GM19455 (cell line): ENCODE results near the gene KCNJ8.

Experiments
- ATAC-seq: cut with Tn5 transposase; IDR thresholded peaks from one replicate; pipeline ENCODE4 v1.9.1; 2021; ENCODE audit not compliant: unreplicated experiment

The KCNJ8 gene

GRCh38 chr12:21718403-21718802 is 56.1 kb downstream of the KCNJ8 start:
- ATAC-seq = no peak

GRCh38 chr12:21717767-21718166 is 56.7 kb downstream of the KCNJ8 start:
- no peak for ATAC-seq

- ATAC-seq = no peak
These were observed 59.1 kb downstream of the KCNJ8 start for GRCh38 chr12:21715386-21715785.
